GM21447 (cell line): ENCODE data around the gene IER5L.
"Not testable (repeated sequence)": the region's sequence is repeated elsewhere in the genome, so short reads cannot be mapped to it uniquely, and the experiment has no call there.

Experiments
- ATAC-seq: cut with Tn5 transposase; IDR thresholded peaks from one replicate; pipeline ENCODE4 v1.9.1; 2021; ENCODE audit not compliant: unreplicated experiment

IER5L gene

DNA sequence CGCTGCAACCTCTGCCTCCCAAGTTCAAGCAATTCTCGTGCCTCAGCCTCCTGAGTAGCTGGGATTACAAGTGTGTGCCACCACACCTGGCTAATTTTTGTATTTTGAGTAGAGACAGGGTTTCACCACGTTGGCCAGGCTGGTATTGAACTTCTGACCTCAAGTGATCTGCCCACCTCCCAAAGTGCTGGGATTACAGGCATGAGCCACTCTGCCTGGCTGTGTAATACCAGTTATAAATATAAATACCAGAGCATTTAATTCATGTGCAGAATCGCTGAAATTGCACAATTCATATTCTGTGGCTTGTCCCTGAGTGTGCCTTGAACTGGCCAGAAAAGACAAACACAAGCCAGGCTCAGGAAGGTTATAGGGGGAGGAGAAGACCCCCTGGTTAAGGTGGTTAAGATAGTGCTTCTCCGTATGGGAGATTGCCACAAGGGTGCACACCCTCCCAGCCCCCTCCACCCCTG is 14.8 kb downstream of the IER5L start:
- ATAC-seq, result not testable (repeated sequence)

DNA sequence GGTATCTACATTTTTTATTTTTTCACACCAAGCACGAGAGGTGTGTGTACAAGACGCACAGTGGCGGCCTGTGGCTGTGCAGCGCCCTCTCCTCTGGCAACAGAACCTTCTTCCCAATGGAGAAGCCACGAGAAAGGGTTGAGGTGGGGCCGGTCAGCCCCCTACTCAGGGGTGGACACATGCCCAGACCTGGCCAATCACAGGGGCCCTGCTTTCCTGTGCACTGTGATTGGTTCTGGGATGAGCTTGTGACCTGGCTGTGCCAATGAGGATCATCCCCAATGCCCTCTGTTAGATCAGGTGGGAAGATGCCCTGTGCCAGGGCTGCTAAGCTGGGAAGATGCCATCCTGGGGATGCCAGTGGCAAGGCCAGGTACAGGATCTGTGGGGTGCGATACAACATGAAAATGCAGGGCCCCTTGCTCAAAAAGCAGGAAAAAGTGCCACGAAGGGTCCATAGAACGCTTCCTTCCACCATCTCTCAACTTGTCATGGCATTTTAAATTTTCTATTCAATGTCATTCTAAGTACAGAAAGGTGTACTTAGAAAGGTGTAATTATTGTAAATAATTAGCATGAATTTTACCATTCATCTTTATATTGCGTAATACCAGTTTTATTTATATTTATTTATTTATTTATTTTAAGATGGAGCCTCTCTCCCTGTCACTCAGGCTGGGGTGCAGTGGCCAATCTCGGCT is 15.4 kb downstream of the IER5L start:
- ATAC-seq, result no peak

DNA sequence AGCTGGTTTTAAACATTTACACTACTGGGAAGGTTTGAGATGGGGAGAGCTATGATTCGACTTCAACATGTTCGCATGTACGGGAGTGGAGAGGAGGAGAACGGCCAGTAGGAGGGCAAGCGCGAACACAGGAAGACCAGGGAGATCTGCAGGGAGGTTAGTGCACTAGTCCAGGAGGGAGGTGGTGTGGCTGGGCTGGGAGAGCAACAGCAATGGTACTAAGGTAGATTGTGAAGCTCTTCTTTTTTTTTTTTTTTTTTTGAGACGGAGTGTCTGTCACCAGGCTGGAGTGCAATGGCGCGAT is 16.6 kb downstream of the IER5L start:
- no peak for ATAC-seq

DNA sequence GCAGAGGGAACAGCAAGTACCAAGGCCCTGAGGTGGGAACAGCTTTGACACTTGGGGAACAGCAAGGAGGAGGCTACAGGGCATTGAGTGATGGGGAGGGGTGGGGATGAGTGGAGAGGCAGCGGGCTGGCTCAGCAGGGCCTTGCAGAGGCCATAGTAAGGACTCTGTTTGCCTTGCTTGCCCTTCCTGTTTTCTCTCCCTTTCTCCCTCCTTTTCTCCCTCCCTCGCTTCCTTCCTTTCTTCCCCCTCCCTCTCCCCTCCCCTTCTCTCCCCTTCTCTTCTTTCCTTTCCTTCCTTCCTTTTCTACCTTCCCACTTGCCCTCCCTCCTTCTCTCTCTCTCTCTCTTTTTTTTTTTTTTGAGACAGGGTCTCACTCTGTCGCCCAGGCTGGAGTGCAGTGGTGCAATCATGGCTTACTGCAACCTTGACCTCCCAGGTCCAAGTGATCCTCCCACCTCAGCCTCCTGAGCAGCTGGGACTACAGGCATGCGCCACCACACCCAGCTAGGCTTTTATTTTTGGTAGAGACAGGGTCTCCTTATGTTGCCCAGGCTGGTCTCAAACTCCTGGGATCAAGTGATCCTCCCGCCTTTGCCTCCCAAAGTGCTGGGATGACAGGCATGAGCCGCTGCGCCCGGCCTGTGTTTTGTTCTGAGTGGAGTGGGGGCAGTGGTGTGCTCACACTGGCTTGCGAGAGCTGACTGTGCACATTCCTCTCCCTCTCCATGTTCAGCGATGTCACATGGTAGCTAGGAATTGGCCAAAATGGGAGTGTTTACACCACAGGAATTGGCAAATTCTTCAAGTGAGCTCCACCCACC is 17.1 kb downstream of the IER5L start:
- no peak for ATAC-seq

DNA sequence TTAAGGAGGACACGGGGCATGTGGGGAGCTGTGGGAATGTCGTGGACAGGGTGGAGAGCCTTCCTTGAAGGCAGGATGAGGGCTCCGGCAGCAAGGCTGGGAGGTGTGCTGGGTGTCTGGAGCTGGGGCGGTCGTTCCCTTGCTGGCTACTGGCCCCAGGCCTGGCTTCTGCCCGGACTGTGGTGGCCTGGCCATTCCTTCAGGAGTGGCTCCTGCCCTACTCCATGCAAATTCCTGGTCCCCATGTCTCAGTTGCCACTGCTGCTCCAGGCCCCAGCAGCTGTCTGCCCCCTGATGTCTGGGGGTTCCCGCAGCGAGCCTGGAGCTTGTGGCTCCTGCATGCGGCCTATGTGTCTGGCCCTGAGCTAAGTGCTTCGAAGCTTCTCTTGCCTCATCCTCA is 21.9 kb downstream of the IER5L start:
- ATAC-seq, result no peak

DNA sequence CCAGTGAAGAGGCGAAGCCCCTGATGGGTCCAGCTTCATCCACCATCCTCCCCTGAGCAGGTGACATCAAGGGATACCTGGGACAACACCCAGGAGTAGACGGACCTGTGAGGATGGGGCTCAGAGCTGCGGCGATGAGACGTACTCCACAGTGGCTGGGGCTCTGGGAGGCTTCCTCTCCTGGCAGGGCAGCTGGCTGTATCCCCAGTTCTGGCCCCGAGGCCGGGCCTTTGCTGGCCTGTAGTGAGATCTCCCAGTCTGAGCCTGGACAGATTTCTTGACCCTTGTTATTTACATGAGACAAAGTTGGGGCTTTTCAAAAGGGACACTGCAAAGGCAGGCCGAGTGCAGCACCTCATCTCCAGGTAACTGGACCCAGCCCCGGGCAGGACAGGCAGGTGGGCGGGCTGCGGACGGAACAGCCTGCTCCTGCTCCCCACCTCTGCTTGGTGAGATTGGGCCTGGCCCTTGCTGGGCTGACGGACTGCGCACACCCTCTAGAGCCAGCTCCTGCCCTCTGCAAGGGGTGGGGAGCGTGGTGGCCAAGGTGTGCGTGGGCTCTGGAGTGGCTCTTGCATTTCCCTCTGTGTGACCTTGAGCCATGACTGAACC is 23.1 kb downstream of the IER5L start:
- no peak for ATAC-seq

DNA sequence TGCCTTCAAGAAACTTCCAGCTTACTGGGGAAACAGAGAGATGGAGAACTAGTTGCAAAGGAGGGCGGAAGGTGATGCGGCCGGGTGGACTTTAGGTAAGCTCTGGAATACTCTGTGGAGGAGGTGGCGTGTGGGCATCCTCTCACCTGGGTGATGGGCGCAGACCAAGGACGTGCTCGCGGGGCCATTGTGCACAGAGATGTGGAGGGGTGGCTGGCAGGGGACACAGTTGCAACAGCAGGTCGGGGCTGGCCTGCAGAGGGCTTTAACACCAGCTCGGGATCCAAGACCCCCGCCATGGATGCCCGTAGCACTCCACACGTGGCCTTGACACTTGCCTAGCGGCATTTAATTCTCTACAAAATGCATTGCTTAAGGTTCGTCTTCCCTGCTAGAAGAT is 26.6 kb downstream of the IER5L start:
- no peak for ATAC-seq

DNA sequence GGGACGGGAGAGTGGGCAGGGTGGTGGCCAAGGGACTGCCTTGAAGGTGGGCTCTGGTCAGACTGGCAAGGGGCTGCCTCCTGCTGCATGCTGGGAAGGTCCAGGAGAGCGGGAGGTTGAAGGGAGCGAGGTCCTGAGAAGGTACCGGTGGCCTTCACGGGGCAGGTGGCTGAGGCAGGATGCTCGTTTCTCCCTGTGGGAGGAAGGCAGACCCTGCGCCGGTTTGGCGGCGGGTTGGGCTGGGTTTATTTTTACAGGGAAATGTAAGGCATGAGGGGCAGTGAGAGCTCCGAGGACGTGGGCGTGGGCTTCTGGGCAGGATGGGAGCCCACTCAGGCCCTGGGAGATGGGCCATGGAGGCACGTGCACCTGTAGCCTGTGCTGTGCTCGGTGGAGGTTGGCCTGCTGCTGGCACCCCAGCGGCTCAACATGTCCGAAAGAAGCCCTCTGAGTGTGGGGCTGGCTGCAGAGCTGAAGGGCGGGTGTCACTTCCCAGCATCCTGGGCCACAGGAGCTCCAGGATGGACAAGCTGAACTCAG is 27.3 kb downstream of the IER5L start:
- ATAC-seq, result no peak

DNA sequence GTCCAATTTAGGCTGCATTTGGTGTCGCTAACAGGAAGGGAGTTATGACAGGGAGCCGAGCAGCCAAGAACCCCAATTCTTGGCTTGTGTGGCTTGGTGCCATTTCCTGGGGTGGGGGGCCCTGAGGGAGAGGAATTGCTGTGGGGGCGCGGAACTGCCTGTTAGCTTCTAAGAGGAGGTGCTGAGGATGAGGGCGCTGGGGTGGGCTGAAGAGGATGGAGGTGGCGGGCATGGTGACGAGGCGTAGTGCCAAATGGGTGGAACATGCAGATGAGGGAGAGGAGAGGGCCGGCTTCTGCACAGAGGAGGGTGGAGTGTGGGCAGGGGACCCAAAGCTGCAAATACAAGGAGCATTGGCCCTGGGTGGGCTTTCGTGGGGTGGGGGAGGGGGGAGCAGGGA is 27.9 kb downstream of the IER5L start:
- ATAC-seq, result no peak

DNA sequence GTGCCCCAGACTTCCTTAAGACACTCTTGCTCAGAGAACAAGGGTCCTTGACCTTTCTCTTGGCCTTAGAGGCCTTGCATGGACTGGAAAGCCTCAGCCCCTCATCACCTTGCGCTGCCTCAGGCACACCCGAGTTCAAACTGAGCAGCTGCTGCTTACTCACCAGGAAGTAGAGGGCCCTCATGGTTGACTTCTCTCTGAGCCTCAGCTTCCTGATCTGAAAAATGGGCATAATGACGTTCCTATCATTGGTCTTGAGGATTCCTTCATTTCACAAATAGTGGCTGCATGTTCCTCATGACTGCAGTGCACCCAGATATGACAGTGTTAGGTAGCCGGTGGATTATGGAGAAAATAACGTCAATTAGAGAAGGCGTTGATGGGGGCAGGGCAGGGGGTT is 28.6 kb downstream of the IER5L start:
- no peak for ATAC-seq

DNA sequence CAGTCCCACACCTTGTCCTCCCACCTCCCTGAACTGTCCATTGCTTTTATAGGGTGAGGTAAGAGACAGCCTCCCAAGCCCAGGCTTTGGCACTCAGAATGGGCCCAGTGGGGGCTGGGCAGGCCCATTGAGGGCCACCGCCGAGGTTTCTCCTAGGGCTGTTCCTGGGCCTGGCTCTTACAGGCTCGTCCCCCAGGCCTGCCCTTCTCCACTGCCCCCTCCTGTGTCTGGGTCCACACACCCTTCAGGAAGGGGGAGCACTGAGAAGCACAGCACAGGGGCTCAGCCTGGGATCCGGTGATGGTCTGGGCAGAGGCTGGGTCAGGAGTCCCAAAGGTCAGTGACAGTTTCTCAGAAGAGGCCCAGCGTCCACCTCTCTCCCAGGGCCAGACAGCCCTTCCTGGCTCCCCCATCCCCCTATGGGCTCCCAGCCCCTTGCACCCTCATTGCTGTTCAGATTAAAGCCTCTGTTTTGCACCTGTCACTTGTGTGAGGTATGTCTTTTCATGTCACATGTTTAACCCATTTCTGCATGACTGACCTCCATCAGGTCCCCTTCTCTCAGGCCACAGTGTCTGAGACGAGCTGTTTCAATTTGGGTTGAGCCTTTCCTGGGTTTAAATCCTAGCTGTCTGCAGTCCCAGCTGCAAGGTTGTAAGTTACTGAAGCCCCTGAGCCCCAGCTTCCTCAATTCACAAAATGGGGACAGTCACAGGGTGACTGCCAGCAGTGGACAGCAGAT is 29.4 kb downstream of the IER5L start:
- no peak for ATAC-seq

DNA sequence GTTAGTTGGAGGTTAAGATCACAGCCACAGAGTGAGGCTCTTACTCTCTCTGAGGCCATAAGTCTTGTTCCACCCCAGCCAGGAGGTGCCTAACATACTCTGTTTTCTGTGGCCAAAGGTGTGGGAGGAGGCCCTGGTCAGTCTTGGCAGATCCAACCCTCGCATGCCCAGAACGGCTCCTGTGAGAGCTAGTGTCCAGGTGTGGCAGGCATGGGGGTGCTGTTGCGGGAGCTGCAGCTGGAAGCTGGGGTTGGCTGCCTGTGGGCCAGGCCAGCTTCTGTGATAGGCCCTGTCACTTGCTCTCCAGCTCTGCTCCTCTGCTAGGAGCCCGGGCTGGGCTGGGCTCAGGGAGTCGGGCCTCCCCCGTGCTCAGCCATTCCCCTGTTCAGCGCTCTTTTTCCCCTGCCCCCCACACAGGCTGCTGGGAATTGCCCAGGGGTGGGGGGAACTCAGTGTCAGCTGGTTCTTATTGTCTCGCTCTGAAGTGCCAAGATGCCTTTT is 31.6 kb downstream of the IER5L start:
- no peak for ATAC-seq

DNA sequence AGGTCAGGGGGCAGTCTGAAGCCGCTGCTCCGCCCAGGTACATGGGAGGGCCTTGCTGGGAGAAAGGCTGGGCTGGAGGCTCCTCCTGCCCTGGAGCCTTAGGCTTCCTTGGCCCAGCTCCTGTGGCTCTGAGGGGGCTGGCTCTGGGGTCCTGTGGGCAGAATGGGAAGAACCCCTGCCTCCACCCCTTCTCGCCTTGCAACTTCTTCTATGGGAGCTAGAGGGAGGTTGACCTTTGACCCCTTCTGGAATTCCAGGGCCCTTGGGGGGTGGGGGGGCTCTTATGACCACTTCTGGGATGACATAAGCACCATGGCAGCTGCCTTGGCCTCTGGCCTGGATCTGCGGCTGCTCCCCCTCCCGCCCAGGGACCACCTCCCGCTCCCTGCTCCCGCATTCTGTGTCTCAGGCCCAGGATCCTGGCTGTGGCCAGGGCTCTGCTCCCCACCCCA is 32.2 kb downstream of the IER5L start:
- no peak for ATAC-seq

DNA sequence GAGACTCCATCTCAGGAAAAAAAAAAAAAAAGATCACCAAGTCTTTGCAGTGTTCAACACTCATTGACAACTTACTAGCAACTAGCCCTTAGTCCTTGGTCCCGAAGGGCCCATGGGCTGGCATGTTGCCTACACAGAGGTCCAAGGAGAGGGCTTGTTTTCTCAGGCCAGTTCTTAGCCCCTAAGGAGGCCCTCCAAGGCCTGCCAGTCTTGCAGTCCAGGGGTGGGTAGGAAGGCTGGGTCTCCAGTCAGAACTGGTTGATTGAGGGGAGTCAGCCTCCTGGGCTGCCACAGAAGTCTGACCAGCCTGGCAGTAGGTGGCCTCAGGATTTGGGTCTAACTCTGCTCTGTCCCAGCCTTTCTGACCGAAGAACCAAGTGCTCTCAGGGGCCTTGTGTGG is 32.7 kb downstream of the IER5L start:
- ATAC-seq, result no peak

DNA sequence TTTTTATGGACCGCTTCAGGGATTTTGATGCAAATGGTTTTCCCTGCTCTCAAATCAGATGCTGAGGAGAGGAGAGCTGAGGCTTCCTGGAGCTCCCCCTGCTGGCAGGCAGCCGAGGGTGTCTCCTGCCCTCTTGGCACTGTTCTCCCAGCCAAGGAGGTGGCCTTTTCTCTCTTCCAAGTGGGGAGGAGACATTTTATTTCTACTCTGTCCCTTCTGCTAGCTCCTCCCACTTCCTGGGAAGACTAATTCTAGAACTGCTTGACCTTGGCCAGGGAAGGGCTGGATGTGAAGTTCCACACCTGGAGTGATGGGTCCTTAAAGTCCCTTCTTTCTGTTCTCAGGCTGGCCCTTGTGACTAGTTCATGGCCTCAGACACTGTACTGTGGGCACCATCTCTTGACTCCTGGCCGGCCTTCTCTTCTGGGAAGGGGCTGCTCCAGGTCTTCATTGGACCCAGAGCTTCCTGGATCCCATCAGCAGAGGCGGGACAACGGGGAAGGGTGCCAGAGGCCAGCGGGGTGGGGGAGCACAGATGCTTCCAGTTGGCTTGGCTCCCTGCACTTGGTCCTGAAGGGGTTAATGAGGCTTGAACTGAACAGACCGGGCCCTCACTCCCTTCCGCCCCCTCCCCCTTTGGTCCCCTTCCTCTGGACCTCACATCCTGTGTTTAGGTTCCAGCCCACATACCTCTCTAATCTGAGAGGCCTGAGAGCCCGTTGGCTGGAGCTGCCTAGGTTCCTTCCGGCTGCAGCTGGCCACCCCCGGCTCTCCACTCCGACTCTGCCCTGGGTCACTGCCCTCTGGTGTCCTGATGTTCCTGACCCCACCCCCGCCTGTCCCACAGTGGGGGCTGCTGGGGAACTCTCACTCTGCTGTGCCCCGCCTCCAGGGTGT is 34.8 kb downstream of the IER5L start:
- ATAC-seq, result no peak

DNA sequence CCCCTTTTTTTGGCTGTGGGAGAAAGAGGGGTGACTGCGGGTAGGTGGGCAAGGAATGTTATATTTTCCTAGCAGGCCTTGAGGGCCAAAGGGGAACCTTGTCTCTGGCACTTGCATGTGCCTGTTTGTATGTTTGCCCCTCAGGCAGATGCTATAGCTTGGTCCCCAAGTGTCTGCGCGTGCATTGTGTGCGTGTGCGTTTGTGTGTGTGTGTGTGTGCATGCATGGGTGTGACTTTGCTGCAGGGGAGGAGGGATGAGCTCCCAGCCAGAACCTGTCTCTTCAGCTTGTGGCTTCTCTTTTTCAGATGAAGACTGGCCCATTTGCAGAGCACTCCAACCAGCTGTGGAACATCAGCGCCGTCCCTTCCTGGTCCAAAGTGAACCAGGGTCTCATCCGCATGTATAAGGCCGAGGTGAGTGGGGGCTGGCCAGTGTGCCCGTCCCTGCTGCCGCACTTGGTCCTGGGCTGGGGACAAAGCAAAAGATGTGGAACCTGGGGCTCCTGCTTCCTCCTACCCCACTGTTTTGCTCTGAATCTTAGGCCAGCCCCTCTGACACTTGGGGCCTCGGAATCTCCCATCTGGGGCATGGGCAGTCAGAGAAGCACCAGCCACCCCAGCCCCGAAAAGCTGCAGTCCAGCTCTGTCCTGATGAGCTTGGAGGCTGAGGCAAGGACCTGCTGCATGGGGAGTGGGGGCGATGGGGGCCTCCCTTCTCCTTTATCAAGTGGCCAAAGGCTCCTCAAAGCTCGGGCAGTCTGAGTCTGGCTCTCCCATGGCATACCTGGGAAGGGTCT is 35.7 kb downstream of the IER5L start:
- ATAC-seq, result no peak

DNA sequence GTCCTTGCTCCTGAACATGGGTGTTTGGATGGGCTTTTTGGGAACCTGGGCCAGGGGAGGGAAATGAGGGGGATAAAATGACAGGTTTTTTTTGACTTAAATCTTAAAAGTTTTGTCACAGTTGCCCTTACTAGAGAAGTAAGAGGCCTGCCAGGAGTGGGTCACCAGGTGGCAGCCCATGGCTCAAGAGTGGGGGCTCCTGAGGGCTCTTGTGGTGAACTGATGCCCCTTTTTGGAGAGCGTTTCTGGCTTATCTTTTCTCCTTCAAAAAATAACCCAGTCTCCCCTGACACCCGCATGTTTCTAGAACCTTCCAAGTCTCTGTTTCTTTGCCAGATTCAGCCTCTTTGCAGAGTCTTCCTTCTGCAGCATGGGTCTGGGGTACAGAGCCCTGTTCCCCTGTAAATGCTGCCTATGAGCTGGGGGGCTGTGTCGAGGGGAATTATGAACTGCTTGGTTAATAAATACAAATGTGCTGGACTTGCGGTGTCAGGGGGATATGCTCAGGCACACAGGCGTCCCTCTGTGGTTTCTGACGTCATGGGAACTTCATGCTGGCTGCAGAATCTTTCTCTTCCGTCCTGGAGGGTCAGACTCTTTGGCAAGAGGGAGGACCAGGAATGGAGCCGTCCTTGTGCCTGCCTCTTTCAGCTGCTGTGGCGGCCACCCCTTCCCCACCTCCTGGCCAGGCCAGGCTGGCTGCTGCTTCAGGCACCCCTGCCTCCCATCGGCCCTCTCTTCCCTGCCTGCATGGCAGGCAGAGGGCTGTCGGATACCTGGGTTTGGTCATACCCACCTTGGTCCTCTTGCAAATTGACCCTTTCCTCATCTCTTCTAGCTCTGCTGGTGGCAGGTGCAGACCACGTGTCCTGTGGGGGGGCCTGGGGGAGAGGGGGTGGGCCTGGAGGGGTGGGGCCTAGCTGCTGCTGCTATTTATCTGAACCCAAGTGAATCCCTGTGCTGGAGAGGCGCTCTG is 36.7 kb downstream of the IER5L start:
- no peak for ATAC-seq
